Left cardiac atrium (tissue), 4 donors: ENCODE data around the gene LRP8. TPM values are rescaled to one million over a fixed set of nuclear protein-coding genes. Genes with fewer than 3 reads are reported as not detected.

Experiments
- ATAC-seq, 2 donors: fragments of 200-7000 bp; cut with Tn5 transposase; one replicate each; pipeline ENCODE4 v1.9.1; 2020; ENCODE audit warnings: mild to moderate bottlenecking in 2 of 2, moderate library complexity in 2 of 2
- DNase-seq: peaks from one replicate; pipeline ENCODE4 v3.0.0-alpha.2; 2020
- intact Hi-C, 2 donors: fragments of 100-400 bp; cut with DNase I; formaldehyde crosslinking; loops; one replicate each; pipeline versions ENCODE4 v1.14.1 to v1.15.1; 2022 to 2023
- long read RNA-seq: library from polyadenylated mRNA; unstranded; transcript quantifications from one replicate; pipeline ENCODE4 v2.0.0, GENCODE V29; 2021
- total RNA-seq, 2 donors: library from RNA; stranded (reverse); fragmentation: NEBNext Ultra II Directional; extraction: Animal tissue kit (Norgen Biotek cat#: 25700); gene quantifications; one replicate each; pipeline ENCODE4 v1.2.1, GENCODE V29; 2021
- donor health status: DM: no; HTN: yes; CAD: no.
- donor health status: DM: no; HTN: yes; CAD: no; lungs with severe emphysema.
- donor health status: DM: yes; HTN: yes; CAD: no.
- donor health status: Dilated cardiomyopathy.

LRP8 gene
- total RNA-seq, result 1 to 10 TPM; 1.7 to 4.1 TPM
- long read RNA-seq, partial matches to known transcripts, result 1 of 2 reads
- long read RNA-seq, other reads (novel, unspliced or antisense), result 1 of 2 reads

DNA sequence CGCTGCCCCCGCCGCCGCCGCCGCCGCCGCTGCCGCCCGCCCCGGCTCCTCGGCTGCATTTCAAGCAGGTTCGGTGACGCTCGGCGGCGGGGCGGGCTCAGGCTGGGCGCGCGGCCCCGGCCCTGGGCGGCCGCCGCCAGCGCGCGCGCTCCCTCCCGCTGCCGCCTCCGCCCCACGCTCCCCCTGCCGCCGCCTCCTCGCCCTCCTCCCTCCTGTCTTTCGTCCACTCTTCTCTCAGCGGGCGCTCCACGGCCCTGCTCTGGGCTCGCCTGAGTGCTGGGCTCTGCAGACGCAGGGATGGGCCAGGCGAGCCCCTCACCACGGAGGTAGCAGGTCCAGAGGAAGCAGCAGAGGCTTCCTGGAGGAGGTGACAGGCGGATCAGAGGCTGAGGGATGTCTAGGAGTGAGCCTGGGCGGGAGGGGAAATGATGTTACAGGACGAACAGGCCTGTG is at the start of gene LRP8:
TSS of gene LRP8 (minus strand) at position 62 of the 453 bp plus-strand sequence. CDS start 158 bp downstream, outside the sequence.
- peak; percentile 75 to 78 for ATAC-seq
- intact Hi-C loops, result loop anchor here in 1 of 2 donors (10.0 kb wide), 1 partner anchor 57 kb away; no protein-coding TSS in a partner anchor

DNA sequence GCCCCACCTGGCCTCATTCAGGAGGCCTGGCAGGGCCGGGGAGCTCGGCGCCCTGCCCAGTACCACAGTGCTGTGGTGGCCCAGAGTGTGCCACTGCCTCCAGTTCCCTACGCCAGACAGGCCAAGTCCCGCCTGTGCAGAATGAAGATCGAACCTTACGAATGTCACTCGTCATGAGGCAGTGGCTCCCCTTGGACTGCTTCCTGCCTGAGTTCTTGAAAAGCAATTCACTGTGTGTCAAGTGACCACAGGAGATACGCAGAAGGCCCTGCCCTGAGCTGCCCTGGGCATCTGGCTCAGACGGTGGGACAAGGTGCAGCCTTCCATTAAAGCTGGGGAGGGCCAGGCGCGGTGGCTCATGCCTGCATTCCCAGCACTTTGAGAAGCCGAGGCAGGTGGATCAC is 49.6 kb upstream of the LRP8 start:
- ATAC-seq, result peak in 1 of 2 donors; percentile 15
- intact Hi-C loops, result no loop called here
- DNase-seq, result no peak

More for the DNA sequence above, at the start of gene LRP8:
- DNase-seq, result peak; percentile 81

DNA sequence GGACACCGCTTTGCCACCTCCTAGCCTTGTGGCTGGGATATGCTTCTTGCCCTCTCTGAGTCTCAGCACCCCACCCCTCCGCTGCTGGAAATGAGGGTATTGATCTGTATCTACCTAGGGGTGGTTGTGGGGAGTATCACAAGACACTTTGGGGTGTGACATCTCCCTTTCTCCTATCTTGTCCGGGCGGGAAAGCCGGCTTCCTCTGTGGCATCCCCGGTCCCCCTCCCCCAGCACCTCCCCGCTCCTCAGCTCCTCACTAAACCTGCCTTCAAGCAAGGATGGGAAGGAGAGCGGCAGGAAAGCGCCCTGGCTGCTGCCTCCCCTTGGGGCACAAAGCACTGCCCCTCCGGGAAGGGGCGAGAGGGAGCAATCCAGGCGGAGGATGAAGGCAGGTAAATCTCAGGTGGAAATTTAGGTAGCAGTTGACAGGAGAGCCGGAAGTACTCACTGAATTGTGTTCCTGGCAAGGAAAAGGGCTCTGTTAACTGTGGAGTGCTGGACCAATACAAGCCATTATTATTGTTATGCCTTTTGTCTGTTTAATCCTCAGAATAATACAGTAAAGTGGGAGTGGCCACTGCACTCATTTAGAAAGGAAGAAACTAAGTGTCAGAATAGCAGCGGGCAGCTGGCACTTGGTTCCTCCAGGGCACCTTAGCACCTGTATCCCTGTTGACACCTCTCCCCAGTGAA is 49.0 kb upstream of the LRP8 start:
- ATAC-seq, result no peak
- DNase-seq, result no peak
- intact Hi-C loops, result no loop called here

DNA sequence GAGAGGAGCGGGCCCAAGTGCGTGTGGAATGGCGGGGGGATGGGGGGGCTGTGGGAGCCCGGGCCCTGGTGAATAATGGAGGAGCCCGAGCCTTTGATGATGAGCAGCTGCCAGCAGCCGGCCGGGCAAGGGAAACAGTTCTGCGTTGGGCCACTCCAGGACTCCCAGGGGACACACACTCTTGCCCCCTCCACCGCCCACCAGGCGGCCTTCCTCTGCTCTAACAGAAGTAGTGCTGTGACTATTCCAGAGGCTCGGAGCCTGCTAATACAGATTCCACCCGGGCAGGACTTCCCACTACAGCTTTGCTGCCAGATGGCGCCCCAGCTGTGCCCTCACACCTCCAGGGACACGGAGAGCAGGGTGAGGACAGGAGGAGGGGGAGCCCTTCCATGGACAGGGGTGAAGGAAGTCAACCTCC is 48.2 kb upstream of the LRP8 start:
- DNase-seq, result no peak
- peak; percentile 39 to 70 for ATAC-seq
- intact Hi-C loops, result no loop called here

DNA sequence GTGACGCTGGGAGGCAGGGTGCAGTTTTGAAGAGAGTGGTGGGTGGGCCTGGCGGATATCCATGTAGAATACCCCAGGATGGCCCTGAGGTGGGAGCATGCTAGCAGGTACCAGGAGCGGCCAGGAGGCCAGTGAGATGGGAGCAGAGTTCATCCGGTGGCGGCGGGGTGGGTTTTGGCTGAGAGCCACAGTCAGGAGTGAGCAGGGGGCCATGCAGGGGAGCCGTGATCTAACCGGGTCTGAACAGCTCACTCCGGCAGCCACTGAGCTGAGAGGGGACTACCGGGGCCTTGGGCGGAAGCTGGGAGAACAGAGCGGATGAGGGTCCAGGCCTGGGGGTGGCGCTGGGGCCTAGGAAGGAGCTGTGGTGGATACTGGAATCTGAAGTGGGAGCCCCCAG is 47.6 kb upstream of the LRP8 start:
- intact Hi-C loops, result no loop called here

DNA sequence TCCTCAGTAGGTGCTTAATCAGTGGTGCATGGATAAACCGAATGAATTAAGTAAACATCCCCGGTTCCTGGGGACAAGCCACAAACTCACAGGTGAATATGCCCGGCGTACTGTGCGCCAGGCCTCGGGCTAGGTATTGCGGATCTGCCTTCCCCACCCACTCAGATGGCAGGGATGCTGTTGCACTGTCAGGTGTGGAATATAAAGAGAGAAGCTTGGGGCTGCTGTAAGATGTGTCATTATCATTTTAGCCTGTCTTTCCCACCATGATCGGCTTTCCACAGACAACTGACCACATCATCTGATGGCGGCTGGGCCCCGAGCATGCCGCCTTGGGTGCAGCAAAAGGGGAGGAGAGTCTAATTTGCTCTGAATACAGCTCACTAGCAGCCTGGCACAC is 45.4 kb upstream of the LRP8 start:
- DNase-seq (no peak), ATAC-seq (no peak)
- intact Hi-C loops, result no loop called here

More for the DNA sequence above, 47.6 kb upstream of the LRP8 start:
- no peak for DNase-seq
- no peak for ATAC-seq

DNA sequence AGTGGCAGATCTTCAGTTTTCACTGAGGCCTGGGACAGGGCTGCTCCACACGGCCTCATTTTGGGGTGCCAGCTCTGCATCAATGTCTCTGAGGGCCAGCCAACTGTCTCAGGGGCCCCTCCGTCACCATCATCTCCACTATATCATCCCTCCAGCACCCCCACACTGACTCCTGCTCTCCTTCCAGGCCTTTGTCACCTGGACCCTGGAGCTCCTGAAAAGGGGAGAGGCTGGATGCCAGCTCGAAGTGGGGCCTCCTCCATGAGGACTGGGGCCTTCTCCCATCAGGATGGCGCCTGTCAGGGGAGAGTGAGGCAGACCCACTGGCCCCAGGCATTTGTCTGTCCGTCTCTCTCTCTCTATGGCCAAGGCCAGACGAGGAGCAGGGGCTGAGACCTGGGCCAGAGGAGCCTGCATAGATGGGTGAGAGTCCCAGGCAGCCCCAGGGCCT is 44.7 kb upstream of the LRP8 start:
- intact Hi-C loops, result no loop called here
- no peak for ATAC-seq
- no peak for DNase-seq

DNA sequence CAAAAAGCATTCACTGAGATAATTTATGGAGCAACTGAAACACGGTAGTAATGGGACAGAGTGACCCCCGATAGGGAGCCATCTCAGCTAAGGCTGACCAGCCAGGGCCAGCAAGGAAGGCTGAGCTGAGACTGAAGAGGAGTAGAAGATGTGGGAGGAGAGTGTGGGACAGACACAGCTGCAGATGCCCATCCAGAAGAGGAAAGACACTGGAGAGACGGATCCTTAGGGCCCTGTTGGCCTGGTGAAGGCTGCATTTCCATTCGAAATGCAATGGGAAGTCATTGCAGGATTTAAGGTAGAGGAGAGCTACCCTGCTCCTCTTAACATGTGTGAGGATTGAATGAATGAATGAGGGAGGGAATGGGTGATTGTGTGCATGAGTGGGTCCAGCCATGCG is 44.0 kb upstream of the LRP8 start:
- DNase-seq (no peak), ATAC-seq (no peak)
- intact Hi-C loops, result no loop called here

DNA sequence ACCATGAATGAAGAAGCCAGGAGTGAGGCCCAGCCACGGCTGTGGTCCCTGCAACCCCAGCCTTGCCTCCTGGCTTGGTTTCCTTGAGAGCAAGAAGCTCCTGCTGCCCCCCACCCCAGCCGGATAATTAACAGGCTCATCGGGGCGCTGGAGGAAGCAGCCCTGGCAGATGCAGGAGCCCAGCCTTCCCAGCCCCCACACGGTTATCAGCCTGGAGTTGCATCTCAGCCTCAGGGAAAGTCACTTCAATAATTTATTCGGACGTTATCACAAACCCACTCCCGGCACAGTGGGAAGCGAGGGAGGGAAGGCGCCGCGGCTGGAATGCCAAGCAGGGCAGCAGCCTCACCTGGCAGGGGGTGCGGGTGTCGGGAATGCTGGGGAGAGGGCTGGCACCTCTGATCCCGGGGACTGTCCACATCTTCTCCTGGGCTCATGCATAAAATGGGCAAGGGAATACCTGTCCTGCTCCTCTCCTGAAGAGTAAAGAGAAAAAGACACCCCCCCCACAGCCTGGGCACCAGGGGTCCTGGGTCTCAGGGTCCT is 43.3 kb upstream of the LRP8 start:
- DNase-seq (no peak), ATAC-seq (no peak)
- intact Hi-C loops, result no loop called here

DNA sequence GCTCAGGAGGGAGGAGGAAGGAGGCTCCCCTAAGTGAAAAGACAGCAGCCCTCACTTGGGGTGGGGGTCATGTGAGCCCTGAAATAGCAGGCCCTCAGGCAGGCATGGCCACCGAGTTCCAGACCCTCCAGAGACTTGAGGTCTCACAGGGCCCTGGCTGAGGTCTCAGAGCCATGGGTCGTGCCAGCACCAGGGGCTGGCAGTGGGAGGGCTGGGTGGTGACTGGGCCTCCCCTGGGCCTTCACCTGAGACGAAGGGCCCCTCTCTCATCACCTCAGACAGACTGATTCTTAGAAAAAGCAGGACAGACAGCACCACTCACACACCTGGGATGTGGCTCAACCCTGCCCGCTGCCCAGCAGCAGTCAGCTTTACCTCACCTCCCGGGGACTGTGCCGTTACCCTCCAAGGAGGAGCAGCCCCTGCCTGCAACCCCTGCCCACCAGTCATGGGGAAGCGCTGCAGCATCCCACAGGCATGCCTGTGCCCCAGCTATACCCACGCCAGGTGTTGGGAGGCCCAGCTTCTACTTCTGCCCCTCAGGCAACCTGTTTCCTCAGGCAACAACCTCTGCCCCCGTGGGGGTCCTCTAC is 42.6 kb upstream of the LRP8 start:
- no peak for DNase-seq
- ATAC-seq, result no peak
- intact Hi-C loops, result no loop called here

DNA sequence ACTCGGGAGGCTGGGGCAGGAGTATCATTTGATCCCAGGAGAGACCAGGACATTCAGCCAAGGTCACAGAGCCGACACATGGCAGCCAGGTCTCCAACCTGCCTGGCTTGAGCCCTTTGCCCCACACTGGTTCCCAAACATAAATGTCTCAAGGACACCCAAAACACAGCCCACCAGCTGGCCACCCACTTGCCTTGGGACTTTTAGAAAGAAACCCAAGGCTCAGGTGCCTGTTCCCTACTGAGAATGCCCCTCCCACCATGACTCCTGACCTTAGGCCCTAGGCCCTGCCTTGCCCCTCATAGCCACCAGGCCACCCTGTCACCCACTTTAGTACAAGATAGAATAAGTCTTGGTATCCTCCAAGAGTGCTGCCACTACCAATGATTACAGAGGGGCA is 41.9 kb upstream of the LRP8 start:
- no peak for ATAC-seq
- intact Hi-C loops, result no loop called here
- DNase-seq, result no peak

DNA sequence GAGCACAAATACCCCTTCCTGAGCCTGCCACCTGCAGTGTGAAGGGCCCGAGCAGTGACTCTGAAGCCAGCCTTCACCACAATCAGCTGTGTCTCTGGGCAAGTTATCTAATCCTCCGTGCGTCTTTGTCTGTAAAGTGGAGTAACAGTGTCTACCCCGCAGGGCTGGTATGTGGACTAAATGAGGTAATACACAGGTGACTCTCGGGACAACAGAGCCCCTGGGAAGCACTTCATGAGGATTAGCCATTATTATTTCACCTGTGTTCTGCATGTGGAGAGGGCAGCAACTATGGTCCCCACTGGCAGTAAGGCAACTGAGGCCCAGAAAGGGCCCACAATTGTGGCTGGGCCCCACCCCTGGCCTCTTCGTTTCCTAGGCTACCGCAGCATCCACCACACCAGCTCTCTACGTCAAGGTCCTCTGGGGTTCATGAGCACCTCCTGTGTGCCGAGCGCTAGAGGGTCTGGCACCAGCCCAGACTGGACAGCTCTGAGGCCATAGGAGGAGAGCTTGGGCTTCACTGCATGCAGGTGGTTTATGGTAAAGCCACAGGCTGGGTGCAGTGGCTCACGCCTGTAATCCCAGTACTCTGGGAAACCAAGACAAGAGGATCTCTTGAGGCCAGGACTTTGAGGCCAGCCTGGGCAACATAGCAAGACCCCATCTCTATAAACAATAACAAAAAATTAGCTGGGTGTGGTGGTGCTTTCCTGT is 41.3 kb upstream of the LRP8 start:
- ATAC-seq, result no peak
- intact Hi-C loops, result no loop called here

DNA sequence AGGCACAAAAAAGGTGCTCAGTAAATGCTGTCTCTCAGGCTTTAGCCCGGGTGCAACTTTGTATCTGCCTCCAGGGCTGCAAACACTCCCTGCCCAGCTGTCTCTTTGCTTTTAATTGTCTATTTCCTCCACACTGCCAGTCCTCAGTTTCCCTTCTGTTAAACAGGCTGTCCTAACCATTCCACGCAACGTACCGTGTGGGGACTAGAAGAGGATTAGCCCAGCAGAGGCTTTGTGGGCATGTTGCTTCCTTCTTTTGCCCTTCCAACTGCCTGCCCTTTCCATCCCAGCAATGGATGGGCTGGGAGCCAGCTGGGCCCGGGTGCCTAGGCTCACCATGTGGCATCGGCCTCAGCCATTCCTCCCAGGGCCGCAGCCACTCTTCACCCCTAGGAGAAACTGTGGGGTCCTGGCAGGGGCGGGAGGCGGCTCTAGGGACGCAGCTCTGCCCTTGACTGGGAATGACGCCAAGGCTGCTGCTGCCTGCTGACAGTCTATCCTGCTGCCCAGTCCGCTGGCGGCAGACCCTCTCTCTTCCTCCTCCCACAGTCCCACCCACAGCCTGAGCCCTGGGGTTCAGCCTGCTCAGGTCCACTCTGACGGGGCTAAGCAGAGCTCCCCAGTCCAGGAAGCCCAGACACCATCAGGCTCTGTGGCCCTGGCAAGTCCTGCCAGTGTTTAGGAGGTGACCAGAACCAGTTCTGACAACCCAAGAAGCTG is 40.6 kb upstream of the LRP8 start:
- intact Hi-C loops, result no loop called here
- DNase-seq (peak; percentile 52), ATAC-seq (peak; percentile 47)

More for the DNA sequence above, 41.3 kb upstream of the LRP8 start:
- DNase-seq, result no peak

DNA sequence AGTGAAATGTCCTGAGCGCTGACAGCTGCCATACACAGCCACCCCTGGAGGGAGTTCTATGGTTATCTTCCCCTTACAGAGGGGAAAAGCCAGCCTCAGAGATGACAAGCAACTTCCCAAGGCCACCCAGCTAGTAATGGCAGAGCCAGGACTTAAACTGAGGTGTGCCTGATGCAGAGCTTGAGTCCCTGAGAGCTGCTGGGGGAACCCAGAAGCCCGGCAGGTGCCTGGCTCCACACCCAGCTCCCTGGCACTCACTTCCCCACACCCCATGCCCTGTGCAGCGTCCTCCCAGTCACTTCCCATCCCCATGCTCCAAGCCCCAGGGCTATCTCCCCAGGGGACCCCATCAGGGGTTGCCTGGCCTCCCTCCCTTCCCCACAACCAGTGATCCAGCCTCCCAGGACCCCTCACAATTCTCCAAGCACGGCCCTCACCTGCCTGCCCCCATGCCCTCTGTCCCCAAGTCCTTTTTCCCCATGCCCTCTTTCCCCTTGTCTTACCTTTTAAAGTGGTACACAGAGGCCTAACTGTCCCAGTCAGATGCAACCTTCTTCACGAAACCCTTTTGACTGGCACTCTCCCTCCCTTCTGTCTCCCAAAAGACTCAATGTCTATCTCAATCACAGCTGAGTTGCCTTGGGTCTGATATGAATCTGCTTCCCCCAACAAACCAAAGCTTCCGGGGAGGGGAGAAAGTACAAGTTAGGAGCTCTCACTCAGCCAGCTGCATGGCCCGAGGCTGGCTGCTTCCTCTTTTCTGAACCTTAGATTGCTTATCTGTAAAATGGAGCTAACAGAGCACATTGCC is 39.8 kb upstream of the LRP8 start:
- DNase-seq, result no peak
- ATAC-seq, result peak in 1 of 2 donors; percentile 37
- intact Hi-C loops, result no loop called here

DNA sequence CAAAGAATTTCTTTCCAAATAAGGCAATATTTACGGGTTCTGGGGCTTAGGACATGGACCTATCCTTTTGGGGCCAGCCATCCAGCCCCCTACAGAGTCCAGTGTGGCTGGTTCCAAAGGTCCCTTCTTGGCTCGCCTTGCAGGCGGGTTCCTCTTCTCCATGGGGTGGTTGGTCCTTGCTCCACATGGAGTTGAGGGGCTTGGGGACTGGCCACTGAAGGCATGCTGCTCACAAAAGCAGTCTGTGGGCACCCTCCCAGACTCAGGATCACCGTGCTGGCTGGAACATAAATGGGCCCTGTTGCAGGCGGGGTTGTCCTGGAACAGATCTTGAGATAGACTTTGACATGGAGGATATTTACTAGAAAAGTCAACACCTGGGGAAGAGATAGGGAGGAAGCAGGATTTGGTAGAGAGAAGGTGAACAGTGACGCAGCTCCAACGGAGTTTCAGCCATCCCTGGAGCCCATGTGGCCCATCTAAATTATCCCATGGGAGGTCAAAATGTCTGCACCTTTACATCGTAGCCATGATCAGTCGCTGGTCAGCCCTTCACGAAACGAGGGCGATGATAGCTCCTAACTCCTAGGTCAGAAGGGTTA is 39.1 kb upstream of the LRP8 start:
- intact Hi-C loops, result no loop called here
- no peak for DNase-seq

DNA sequence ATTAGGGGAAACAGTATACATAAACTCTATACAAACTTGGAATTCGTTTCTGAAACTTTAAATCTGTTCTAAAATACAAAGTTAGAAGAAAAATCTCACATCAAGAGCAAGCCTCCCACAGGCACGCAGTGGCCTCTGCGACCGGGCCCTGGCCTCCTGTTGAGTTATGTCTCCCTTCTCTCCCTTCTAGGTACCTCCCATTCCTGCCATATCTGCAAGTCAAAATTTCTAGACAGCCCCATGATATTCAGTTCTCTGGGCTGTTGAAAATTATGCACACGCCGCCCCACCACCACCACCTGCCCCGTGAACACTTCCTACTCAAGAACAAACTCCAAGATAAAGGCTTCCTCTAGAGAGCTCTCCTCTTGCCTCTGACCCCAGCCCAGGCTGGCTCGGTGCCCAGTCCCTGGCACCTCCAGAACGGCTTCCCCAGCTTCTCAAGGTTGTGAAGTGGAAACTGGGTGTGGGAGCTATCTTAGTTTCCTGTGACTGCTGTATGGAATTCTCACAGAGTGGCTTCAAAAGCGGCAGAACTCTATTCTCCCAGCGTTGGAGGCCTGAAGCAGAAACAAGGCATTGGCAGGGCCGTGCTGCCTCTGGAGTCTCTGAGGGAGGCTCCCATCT is 37.7 kb upstream of the LRP8 start:
- DNase-seq (peak; percentile 35), ATAC-seq (no peak)
- intact Hi-C loops, result no loop called here

More for the DNA sequence above, 39.1 kb upstream of the LRP8 start:
- ATAC-seq, result no peak

DNA sequence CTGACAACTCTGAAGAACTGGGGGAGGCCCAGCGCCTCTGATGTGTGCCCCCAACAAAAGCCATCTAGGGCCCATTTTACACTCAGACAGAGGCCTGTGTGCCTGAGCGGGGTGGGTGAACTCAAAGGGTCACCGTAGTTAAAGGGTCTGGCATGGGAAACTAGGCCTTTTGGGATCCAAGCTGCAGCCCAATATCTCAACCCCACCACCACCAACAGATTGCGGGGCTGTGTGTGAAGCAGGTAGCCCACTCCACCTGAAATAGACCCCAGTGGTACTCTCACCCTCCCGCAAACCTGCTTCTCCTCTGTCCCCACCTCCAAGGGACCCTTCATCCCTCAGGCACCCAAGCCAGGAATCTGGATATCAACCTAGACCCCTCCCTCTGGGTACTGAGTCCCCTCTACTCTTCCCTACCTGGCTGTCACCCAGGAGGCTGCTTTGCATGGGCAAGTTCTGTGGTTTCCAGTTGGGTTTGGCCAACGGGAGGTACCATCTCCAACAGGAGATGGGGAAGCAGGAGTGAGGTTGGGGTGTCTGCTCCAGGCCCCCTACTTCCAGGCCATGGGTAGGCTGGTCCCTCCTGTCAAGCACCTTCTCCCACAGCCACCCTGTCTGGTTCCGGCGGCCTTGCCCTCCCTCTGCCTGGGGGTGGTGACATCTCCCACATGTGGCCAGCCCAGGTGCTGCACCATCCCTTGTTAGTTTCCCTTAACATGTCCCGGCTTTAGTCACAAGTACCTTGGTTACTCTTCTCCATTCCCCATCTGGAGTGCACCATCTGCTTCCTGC is 35.2 kb upstream of the LRP8 start:
- no peak for ATAC-seq
- DNase-seq, result no peak
- intact Hi-C loops, result no loop called here
